Activated CD4-positive, alpha-beta T cell treated with anti-CD3 and anti-CD28 coated beads for 1 hour (primary cell): ENCODE results near the gene AMZ2.
"Not testable (repeated sequence)": the region's sequence is repeated elsewhere in the genome, so short reads cannot be mapped to it uniquely, and the experiment has no call there.

ENCODE experiments used
- DNase-seq: peaks from one replicate; pipeline ENCODE4 v3.0.0-alpha.2; 2020

Gene AMZ2

GRCh38 chr17:68221786-68222185, 26.1 kb upstream of the AMZ2 start:
- DNase-seq = no peak

GRCh38 chr17:68222606-68223005, 25.2 kb upstream of the AMZ2 start:
- no peak for DNase-seq

- DNase-seq = not testable (repeated sequence)
Observed at GRCh38 chr17:68225055-68225454, 22.8 kb upstream of the AMZ2 start.

GRCh38 chr17:68228039-68228680, 19.7 kb upstream of the AMZ2 start:
- DNase-seq = not testable (repeated sequence)

GRCh38 chr17:68228817-68229570, 18.8 kb upstream of the AMZ2 start:
- DNase-seq = no peak

GRCh38 chr17:68229619-68230018, 18.2 kb upstream of the AMZ2 start:
- DNase-seq = no peak

GRCh38 chr17:68231131-68231530, 16.7 kb upstream of the AMZ2 start:
- DNase-seq = not testable (repeated sequence)

GRCh38 chr17:68231541-68231940, 16.3 kb upstream of the AMZ2 start:
- no peak for DNase-seq

GRCh38 chr17:68232741-68233140, 15.1 kb upstream of the AMZ2 start:
- DNase-seq = not testable (repeated sequence)

GRCh38 chr17:68234726-68235335, 13.0 kb upstream of the AMZ2 start:
- DNase-seq = not testable (repeated sequence)

- not testable (repeated sequence) for DNase-seq
Observed at GRCh38 chr17:68235336-68235791, 12.5 kb upstream of the AMZ2 start.

- not testable (repeated sequence) for DNase-seq
Observed at GRCh38 chr17:68237369-68238163, 10.3 kb upstream of the AMZ2 start.

- no peak for DNase-seq
Observed at GRCh38 chr17:68238164-68238870, 9.5 kb upstream of the AMZ2 start.

- DNase-seq = no peak
Observed at GRCh38 chr17:68238871-68239253, 9.0 kb upstream of the AMZ2 start.

GRCh38 chr17:68239632-68240366, 8.0 kb upstream of the AMZ2 start:
- no peak for DNase-seq

GRCh38 chr17:68246271-68247028, 1.4 kb upstream of the AMZ2 start:
- no peak for DNase-seq

GRCh38 chr17:68248199-68248825, 469 bp downstream of the AMZ2 start:
- no peak for DNase-seq

GRCh38 chr17:68248891-68249290, 1.0 kb downstream of the AMZ2 start:
- DNase-seq = no peak

GRCh38 chr17:68249354-68249765, 1.5 kb downstream of the AMZ2 start:
- DNase-seq = no peak

GRCh38 chr17:68253426-68253825, 5.6 kb downstream of the AMZ2 start:
- not testable (repeated sequence) for DNase-seq
